ENCODE data around the gene RNF38.

DNA sequence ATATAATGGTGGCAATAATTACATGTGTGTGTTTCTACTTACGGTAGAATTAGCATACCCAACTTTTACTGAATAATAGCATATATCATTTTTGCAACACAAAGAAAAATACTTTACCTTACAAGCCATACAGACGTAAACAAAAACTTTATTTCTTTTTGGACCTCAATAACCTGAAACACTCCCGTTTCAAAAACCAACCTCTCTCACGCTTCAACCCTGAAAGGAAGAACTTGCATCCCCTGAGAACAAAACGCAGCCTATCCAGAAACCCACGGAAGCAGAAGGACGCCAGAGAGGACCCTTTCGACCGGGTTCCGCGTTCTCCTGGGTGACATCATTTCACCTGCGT is at the start of gene RNF38:
- TF ChIP-seq EP300 (IDR thresholded peaks at IDR 0.05) = no peak
- TF ChIP-seq, protein P1, sequence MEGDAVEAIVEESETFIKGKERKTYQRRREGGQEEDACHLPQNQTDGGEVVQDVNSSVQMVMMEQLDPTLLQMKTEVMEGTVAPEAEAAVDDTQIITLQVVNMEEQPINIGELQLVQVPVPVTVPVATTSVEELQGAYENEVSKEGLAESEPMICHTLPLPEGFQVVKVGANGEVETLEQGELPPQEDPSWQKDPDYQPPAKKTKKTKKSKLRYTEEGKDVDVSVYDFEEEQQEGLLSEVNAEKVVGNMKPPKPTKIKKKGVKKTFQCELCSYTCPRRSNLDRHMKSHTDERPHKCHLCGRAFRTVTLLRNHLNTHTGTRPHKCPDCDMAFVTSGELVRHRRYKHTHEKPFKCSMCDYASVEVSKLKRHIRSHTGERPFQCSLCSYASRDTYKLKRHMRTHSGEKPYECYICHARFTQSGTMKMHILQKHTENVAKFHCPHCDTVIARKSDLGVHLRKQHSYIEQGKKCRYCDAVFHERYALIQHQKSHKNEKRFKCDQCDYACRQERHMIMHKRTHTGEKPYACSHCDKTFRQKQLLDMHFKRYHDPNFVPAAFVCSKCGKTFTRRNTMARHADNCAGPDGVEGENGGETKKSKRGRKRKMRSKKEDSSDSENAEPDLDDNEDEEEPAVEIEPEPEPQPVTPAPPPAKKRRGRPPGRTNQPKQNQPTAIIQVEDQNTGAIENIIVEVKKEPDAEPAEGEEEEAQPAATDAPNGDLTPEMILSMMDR (IDR thresholded peaks at IDR 0.05) = no peak
- no peak for TF ChIP-seq POLR2A (IDR thresholded peaks at IDR 0.05)
